GM12878 (cell line): ENCODE results near the gene STX19. TPM values are rescaled to one million over a fixed set of nuclear protein-coding genes. Genes with fewer than 3 reads are reported as not detected.
A peak's percentile ranks its signal among the peaks of the same experiment; 100 is the strongest.

Experiments used
- BHLHE40 ChIP-seq, 2 experiments: fragments of 450-650 bp in 1 of 2; IDR thresholded peaks; 2 replicates each; pipeline ENCODE4 v1.6.1; 2011 to 2017; ENCODE audit warnings: low read depth in 2 of 2, borderline replicate concordance in 1 of 2, improper control_type of control experiment in 1 of 2, low read length in 1 of 2, mild to moderate bottlenecking in 1 of 2
- BMI1 ChIP-seq: fragments of 450-650 bp; IDR thresholded peaks from 2 replicates; pipeline ENCODE4 v1.6.1; 2016; ENCODE audit warnings: mild to moderate bottlenecking, moderate library complexity, borderline replicate concordance
- BRCA1 ChIP-seq: IDR thresholded peaks from 2 replicates; pipeline ENCODE4 v1.6.1; 2011; ENCODE audit warnings: low read depth, low read length, improper control_type of control experiment
- DPF2 ChIP-seq: fragments of 450-650 bp; IDR thresholded peaks from 2 replicates; pipeline ENCODE4 v1.6.1; 2017; ENCODE audit warnings: mild to moderate bottlenecking
- EP300 ChIP-seq, 2 experiments: fragments of 150-350 bp in 1 of 2; IDR thresholded peaks; 2 replicates each; pipeline ENCODE4 v1.6.1; 2011 to 2012; ENCODE audit warnings: low read depth in 2 of 2, low read length in 2 of 2, borderline replicate concordance in 1 of 2, improper control_type of control experiment in 1 of 2, inconsistent platforms in 1 of 2; ENCODE audit not compliant: control insufficient read depth in 1 of 2
- GATAD2B ChIP-seq: fragments of 450-650 bp; conservative IDR thresholded peaks from 2 replicates; pipeline ENCODE4 v1.6.1; 2017; ENCODE audit warnings: low read depth, mild to moderate bottlenecking, moderate library complexity
- KAT2A ChIP-seq: conservative IDR thresholded peaks from 2 replicates; pipeline ENCODE4 v1.6.1; 2011; ENCODE audit warnings: low read depth, low read length; ENCODE audit not compliant: control insufficient read depth
- NR2C1 ChIP-seq: fragments of 450-650 bp; IDR thresholded peaks from 2 replicates; pipeline ENCODE4 v1.6.1; 2017; ENCODE audit warnings: antibody characterized with exemption, mild to moderate bottlenecking, moderate library complexity
- NR2C2 ChIP-seq: IDR thresholded peaks from 2 replicates; pipeline ENCODE4 v1.6.1; 2011; ENCODE audit warnings: borderline replicate concordance, low read depth; ENCODE audit not compliant: control insufficient read depth, insufficient read length
- SMC3 ChIP-seq: IDR thresholded peaks from 2 replicates; pipeline ENCODE4 v1.6.1; 2011; ENCODE audit warnings: low read length, improper control_type of control experiment, borderline replicate concordance
- SRF ChIP-seq, 2 experiments: IDR thresholded peaks; 2 replicates each; pipeline ENCODE4 v1.6.1; 2011; ENCODE audit warnings: low read depth in 2 of 2, low read length in 2 of 2, mild to moderate bottlenecking in 1 of 2, moderate library complexity in 1 of 2
- SUZ12 ChIP-seq: fragments of 200-600 bp; sonication (generic); IDR thresholded peaks from one replicate; pipeline ENCODE4 v1.6.1; 2018; ENCODE audit warnings: antibody characterized with exemption, mild to moderate bottlenecking; ENCODE audit not compliant: unreplicated experiment
- polyA plus RNA-seq, 11 experiments: library from polyadenylated mRNA; depleted of rRNA in 4 of 11; unstranded in 6 of 11; stranded (reverse) in 5 of 11; fragments of >200 nt; fragmentation: Nextera tagmentation in 4 of 11; fragmentation: Illumina TruSeq in 1 of 11; extraction: Ambion mirVana in 4 of 11; extraction: Trizol in 1 of 11; gene quantifications; 1 replicate in 1 of 11; 2 replicates in 10 of 11; pipeline versions ENCODE4 v1.2.1 to v1.2.3, GENCODE V29; 2011 to 2016; ENCODE audit warnings: inconsistent platforms in 2 of 11, missing spikeins in 2 of 11, low read depth in 1 of 11
- total RNA-seq, 4 experiments: library from RNA; depleted of rRNA in 3 of 4; stranded (reverse); fragments of >200 nt in 3 of 4; fragmentation: Illumina TruSeq in 1 of 4; extraction: Trizol in 1 of 4; gene quantifications; 2 replicates each; pipeline versions ENCODE4 v1.2.1 to v1.2.3, GENCODE V29; 2013 to 2021
- TF ChIP-seq, protein P1 (sequence below): IDR thresholded peaks from 2 replicates; pipeline ENCODE4 v1.6.1; 2012; ENCODE audit warnings: low read length, inconsistent platforms
- TF ChIP-seq, protein P2 (sequence below): IDR thresholded peaks from 2 replicates; pipeline ENCODE4 v1.6.1; 2012; ENCODE audit warnings: low read depth, low read length, improper control_type of control experiment
- TF ChIP-seq, protein P3 (sequence below), 3 experiments: IDR thresholded peaks in 2 of 3; conservative IDR thresholded peaks in 1 of 3; 2 replicates each; pipeline ENCODE4 v1.5.1; 2011; ENCODE audit warnings: low read depth in 3 of 3, low read length in 3 of 3, mild to moderate bottlenecking in 3 of 3, control low read depth in 2 of 3, moderate library complexity in 2 of 3, inconsistent platforms in 1 of 3, mixed read lengths in 1 of 3; ENCODE audit not compliant: control insufficient read depth in 2 of 3, insufficient read depth in 1 of 3; ENCODE audit errors: extremely low read depth in 1 of 3
- TF ChIP-seq, protein P4 (sequence below): IDR thresholded peaks from 2 replicates; pipeline ENCODE4 v1.6.1; 2011; ENCODE audit warnings: borderline replicate concordance, low read depth, mild to moderate bottlenecking, moderate library complexity, mixed read lengths, low read length; ENCODE audit not compliant: insufficient read depth; ENCODE audit errors: extremely low read length
- TF ChIP-seq, protein P5 (sequence below): fragments of 450-650 bp; IDR thresholded peaks from 2 replicates; pipeline ENCODE4 v1.6.1; 2014; ENCODE audit warnings: mild to moderate bottlenecking
- TF ChIP-seq, protein P6 (sequence below): fragments of 450-650 bp; IDR thresholded peaks from 2 replicates; pipeline ENCODE4 v1.6.1; 2016; ENCODE audit warnings: mild to moderate bottlenecking
- TF ChIP-seq, protein P7 (sequence below): fragments of 150-350 bp; IDR thresholded peaks from 2 replicates; pipeline ENCODE4 v1.6.1; 2014; ENCODE audit warnings: mild to moderate bottlenecking, low read depth, low read length

The STX19 gene
- total and polyA plus RNA-seq, 10 of the 15 experiments (the other 5 are each of a cell fraction or from before 2014, with no cell fraction given): 0.10 to 0.14 (median 0.11) TPM; not detected in 7

DNA sequence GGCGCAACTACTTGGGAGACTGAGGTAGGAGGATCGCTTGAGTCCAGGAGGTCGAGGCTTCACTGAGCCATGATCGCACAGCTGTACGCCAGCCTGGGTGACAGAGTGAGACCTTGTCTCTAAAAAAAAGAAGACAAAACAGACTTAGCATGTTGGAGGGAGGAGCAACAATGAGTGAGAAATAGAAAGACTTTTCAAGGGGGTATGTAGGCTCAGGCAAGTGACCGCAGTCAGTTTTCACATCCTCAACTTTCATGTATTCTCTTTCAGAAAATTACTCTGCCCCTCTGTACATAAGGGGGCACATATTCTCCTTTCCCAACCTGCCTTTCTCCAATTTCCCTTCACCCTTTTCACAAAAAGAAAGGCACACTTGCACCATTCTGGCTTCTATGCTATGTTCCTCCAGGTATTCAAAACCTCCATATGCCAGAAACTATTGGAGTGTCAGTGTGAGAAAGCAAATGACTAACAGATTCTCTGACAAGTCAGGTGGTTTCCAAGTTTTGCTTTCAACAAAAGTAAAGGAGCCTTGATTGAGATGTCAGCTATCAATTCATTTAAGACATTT lies 42.0 kb upstream of the STX19 start (continued):
- TF ChIP-seq, protein P1, sequence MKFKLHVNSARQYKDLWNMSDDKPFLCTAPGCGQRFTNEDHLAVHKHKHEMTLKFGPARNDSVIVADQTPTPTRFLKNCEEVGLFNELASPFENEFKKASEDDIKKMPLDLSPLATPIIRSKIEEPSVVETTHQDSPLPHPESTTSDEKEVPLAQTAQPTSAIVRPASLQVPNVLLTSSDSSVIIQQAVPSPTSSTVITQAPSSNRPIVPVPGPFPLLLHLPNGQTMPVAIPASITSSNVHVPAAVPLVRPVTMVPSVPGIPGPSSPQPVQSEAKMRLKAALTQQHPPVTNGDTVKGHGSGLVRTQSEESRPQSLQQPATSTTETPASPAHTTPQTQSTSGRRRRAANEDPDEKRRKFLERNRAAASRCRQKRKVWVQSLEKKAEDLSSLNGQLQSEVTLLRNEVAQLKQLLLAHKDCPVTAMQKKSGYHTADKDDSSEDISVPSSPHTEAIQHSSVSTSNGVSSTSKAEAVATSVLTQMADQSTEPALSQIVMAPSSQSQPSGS: peak; percentile 61
- TF ChIP-seq KAT2A: no peak
- TF ChIP-seq, protein P2, sequence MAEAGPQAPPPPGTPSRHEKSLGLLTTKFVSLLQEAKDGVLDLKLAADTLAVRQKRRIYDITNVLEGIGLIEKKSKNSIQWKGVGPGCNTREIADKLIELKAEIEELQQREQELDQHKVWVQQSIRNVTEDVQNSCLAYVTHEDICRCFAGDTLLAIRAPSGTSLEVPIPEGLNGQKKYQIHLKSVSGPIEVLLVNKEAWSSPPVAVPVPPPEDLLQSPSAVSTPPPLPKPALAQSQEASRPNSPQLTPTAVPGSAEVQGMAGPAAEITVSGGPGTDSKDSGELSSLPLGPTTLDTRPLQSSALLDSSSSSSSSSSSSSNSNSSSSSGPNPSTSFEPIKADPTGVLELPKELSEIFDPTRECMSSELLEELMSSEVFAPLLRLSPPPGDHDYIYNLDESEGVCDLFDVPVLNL: no peak
- TF ChIP-seq, protein P3, sequence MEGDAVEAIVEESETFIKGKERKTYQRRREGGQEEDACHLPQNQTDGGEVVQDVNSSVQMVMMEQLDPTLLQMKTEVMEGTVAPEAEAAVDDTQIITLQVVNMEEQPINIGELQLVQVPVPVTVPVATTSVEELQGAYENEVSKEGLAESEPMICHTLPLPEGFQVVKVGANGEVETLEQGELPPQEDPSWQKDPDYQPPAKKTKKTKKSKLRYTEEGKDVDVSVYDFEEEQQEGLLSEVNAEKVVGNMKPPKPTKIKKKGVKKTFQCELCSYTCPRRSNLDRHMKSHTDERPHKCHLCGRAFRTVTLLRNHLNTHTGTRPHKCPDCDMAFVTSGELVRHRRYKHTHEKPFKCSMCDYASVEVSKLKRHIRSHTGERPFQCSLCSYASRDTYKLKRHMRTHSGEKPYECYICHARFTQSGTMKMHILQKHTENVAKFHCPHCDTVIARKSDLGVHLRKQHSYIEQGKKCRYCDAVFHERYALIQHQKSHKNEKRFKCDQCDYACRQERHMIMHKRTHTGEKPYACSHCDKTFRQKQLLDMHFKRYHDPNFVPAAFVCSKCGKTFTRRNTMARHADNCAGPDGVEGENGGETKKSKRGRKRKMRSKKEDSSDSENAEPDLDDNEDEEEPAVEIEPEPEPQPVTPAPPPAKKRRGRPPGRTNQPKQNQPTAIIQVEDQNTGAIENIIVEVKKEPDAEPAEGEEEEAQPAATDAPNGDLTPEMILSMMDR (IDR thresholded peaks at IDR 0.05 in 2 of 3, conservative IDR thresholded peaks at IDR 0.05 in 1 of 3; ENCODE audit: control insufficient read depth in 2 of 3, extremely low read depth in 1 of 3, insufficient read depth in 1 of 3, low read depth in 3 of 3, low read length in 3 of 3): no peak
- no peak for TF ChIP-seq NR2C1
- no peak for TF ChIP-seq SUZ12
- TF ChIP-seq, protein P4, sequence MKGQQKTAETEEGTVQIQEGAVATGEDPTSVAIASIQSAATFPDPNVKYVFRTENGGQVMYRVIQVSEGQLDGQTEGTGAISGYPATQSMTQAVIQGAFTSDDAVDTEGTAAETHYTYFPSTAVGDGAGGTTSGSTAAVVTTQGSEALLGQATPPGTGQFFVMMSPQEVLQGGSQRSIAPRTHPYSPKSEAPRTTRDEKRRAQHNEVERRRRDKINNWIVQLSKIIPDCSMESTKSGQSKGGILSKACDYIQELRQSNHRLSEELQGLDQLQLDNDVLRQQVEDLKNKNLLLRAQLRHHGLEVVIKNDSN: no peak
- TF ChIP-seq BRCA1: no peak
- no peak for TF ChIP-seq SMC3
- peak; percentile 95 for TF ChIP-seq DPF2
- no peak for TF ChIP-seq NR2C2
- TF ChIP-seq, protein P5, sequence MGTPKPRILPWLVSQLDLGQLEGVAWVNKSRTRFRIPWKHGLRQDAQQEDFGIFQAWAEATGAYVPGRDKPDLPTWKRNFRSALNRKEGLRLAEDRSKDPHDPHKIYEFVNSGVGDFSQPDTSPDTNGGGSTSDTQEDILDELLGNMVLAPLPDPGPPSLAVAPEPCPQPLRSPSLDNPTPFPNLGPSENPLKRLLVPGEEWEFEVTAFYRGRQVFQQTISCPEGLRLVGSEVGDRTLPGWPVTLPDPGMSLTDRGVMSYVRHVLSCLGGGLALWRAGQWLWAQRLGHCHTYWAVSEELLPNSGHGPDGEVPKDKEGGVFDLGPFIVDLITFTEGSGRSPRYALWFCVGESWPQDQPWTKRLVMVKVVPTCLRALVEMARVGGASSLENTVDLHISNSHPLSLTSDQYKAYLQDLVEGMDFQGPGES: no peak
- TF ChIP-seq GATAD2B: peak; percentile 71
- TF ChIP-seq EP300 (IDR thresholded peaks at IDR 0.05; ENCODE audit: borderline replicate concordance in 1 of 2, control insufficient read depth in 1 of 2, low read depth in 2 of 2, low read length in 2 of 2): peak in 1 of 2 experiments; percentile 71; a peak in 1 of 4 replicates
- peak; percentile 48; the same call in 1 of the 2 replicates for TF ChIP-seq BMI1
- TF ChIP-seq, protein P6, sequence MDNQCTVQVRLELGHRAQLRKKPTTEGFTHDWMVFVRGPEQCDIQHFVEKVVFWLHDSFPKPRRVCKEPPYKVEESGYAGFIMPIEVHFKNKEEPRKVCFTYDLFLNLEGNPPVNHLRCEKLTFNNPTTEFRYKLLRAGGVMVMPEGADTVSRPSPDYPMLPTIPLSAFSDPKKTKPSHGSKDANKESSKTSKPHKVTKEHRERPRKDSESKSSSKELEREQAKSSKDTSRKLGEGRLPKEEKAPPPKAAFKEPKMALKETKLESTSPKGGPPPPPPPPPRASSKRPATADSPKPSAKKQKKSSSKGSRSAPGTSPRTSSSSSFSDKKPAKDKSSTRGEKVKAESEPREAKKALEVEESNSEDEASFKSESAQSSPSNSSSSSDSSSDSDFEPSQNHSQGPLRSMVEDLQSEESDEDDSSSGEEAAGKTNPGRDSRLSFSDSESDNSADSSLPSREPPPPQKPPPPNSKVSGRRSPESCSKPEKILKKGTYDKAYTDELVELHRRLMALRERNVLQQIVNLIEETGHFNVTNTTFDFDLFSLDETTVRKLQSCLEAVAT: peak; percentile 79
- TF ChIP-seq SRF (IDR thresholded peaks at IDR 0.05; ENCODE audit: low read depth in 2 of 2, low read length in 2 of 2): no peak
- TF ChIP-seq, protein P7, sequence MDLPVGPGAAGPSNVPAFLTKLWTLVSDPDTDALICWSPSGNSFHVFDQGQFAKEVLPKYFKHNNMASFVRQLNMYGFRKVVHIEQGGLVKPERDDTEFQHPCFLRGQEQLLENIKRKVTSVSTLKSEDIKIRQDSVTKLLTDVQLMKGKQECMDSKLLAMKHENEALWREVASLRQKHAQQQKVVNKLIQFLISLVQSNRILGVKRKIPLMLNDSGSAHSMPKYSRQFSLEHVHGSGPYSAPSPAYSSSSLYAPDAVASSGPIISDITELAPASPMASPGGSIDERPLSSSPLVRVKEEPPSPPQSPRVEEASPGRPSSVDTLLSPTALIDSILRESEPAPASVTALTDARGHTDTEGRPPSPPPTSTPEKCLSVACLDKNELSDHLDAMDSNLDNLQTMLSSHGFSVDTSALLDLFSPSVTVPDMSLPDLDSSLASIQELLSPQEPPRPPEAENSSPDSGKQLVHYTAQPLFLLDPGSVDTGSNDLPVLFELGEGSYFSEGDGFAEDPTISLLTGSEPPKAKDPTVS: no peak
- TF ChIP-seq BHLHE40 (IDR thresholded peaks at IDR 0.05; ENCODE audit: borderline replicate concordance in 1 of 2, low read depth in 2 of 2, low read length in 1 of 2): no peak; a peak in 1 of 4 replicates
